Calu3 (cell line): ENCODE measurements around the gene IDUA. TPM values are rescaled to one million over a fixed set of nuclear protein-coding genes. Genes with fewer than 3 reads are reported as not detected.

Experiments used
- BruUV-seq: library from RNA; stranded (reverse); fragments of 400-500 nt; replicated peaks from 2 replicates; lab custom pipeline; 2021; lab: Mats Ljungman, UMichigan
- CTCF ChIA-PET: fragments of 300-600 bp; sonication (Branson Sonifier 250); formaldehyde crosslinking; loops from one replicate; lab custom pipeline; 2022; ENCODE audit warnings: antibody characterized with exemption; lab: Charles Lee
- DNase-seq: peaks from one replicate; pipeline ENCODE4 v3.0.0; 2022
- H3K27ac Mint-ChIP-seq: one replicate; pipeline ENCODE4 v1.8.0; 2022; ENCODE audit warnings: mixed read lengths; ENCODE audit not compliant: unreplicated experiment
- H3K27me3 Mint-ChIP-seq: one replicate; pipeline ENCODE4 v1.8.0; 2022; ENCODE audit warnings: mixed read lengths; ENCODE audit not compliant: unreplicated experiment
- H3K36me3 Mint-ChIP-seq: one replicate; pipeline ENCODE4 v1.8.0; 2022; ENCODE audit warnings: mild to moderate bottlenecking, moderate library complexity, mixed read lengths; ENCODE audit not compliant: insufficient read depth, unreplicated experiment
- H3K4me1 Mint-ChIP-seq: one replicate; pipeline ENCODE4 v1.8.0; 2022; ENCODE audit warnings: mild to moderate bottlenecking, low read depth, mixed read lengths; ENCODE audit not compliant: unreplicated experiment
- H3K4me3 Mint-ChIP-seq: one replicate; pipeline ENCODE4 v1.8.0; 2022; ENCODE audit warnings: mild to moderate bottlenecking, low read depth, moderate library complexity, mixed read lengths; ENCODE audit not compliant: unreplicated experiment
- H3K9me3 Mint-ChIP-seq: one replicate; pipeline ENCODE4 v1.8.0; 2022; ENCODE audit warnings: low read depth, mixed read lengths; ENCODE audit not compliant: unreplicated experiment
- CTCF ChIP-seq: fragments of 200-600 bp; IDR thresholded peaks from one replicate; pipeline ENCODE4 v1.8.0; 2022; ENCODE audit warnings: antibody characterized with exemption; ENCODE audit not compliant: unreplicated experiment
- intact Hi-C: fragments of 100-400 bp; cut with micrococcal nuclease; formaldehyde crosslinking; loops from one replicate; pipeline ENCODE4 v1.10.0; 2022; ENCODE audit not compliant: unreplicated experiment
- total RNA-seq: library from RNA; stranded (reverse); gene quantifications from 2 replicates; pipeline ENCODE4 v1.2.3, GENCODE V29; 2022

IDUA gene
- total RNA-seq, 1 experiment from 2014 or later: 38.8 TPM

GRCh38 chr4:1002631-1003251 lies 15.9 kb downstream of the IDUA start:
- peaks cover 35% of the 10 kb centered on the region for H3K27me3 Mint-ChIP-seq
- DNase-seq: no peak
- no peaks in the 10 kb centered on the region for H3K4me1 Mint-ChIP-seq
- H3K4me3 Mint-ChIP-seq: no peak overlapping the region
- intact Hi-C loops: no loop called here
- H3K27ac Mint-ChIP-seq: no peak overlapping the region
- CTCF ChIA-PET: no interaction called here
- H3K9me3 Mint-ChIP-seq: no peaks in the 10 kb centered on the region
- BruUV-seq: no TSS peak
- no peak for TF ChIP-seq CTCF
- H3K36me3 Mint-ChIP-seq: peaks cover 8% of the 10 kb centered on the region

- Mint-ChIP-seq H3K4me1 (peaks cover 2% of the 10 kb centered on the region), H3K27ac (no peak overlapping the region), H3K27me3 (peaks cover 36% of the 10 kb centered on the region), H3K4me3 (no peak overlapping the region), H3K9me3 (no peaks in the 10 kb centered on the region), H3K36me3 (peaks cover 14% of the 10 kb centered on the region)
- intact Hi-C loops: no loop called here
- no TSS peak for BruUV-seq
- TF ChIP-seq CTCF: no peak
- no peak for DNase-seq
- CTCF ChIA-PET: no interaction called here
Measured at GRCh38 chr4:1003271-1004070, 16.6 kb downstream of the IDUA start.

GRCh38 chr4:1004071-1004418 lies 17.2 kb downstream of the IDUA start:
- no TSS peak for BruUV-seq
- intact Hi-C loops: no loop called here
- DNase-seq: no peak
- H3K9me3 Mint-ChIP-seq: no peaks in the 10 kb centered on the region
- H3K36me3 Mint-ChIP-seq: peaks cover 13% of the 10 kb centered on the region
- H3K27ac Mint-ChIP-seq: no peak overlapping the region
- H3K4me3 Mint-ChIP-seq: no peak overlapping the region
- no peak for TF ChIP-seq CTCF
- CTCF ChIA-PET: no interaction called here
- peaks cover 36% of the 10 kb centered on the region for H3K27me3 Mint-ChIP-seq
- H3K4me1 Mint-ChIP-seq: peaks cover 8% of the 10 kb centered on the region

GRCh38 chr4:1004557-1005485 lies 18.0 kb downstream of the IDUA start:
- H3K36me3 Mint-ChIP-seq: peaks cover 8% of the 10 kb centered on the region
- no peak overlapping the region for H3K4me3 Mint-ChIP-seq
- intact Hi-C loops: no loop called here
- H3K27me3 Mint-ChIP-seq: peaks cover 35% of the 10 kb centered on the region
- H3K27ac Mint-ChIP-seq: no peak overlapping the region
- no peak for TF ChIP-seq CTCF
- CTCF ChIA-PET: no interaction called here
- H3K9me3 Mint-ChIP-seq: no peaks in the 10 kb centered on the region
- BruUV-seq: no TSS peak
- H3K4me1 Mint-ChIP-seq: peaks cover 12% of the 10 kb centered on the region
- no peak for DNase-seq
